Upper lobe of left lung (tissue), 6 donors: ENCODE results near the gene TRPM6. TPM values are rescaled to one million over a fixed set of nuclear protein-coding genes. Genes with fewer than 3 reads are reported as not detected.

ENCODE experiments used
- ATAC-seq, 2 donors: fragments of 200-7000 bp; cut with Tn5 transposase; one replicate each; pipeline ENCODE4 v1.9.1; 2022; ENCODE audit warnings: mild to moderate bottlenecking in 2 of 2, moderate library complexity in 2 of 2; ENCODE audit not compliant: low FRiP score in 2 of 2
- DNase-seq, 2 donors: peaks; one replicate each; pipeline ENCODE4 v3.0.0-alpha.2; 2019 to 2020
- H3K27ac ChIP-seq, 4 donors: fragments of 200-600 bp; sonication (generic); one replicate each; pipeline ENCODE4 v1.5.1; 2016 to 2019
- H3K27me3 ChIP-seq, 4 donors: fragments of 200-600 bp; sonication (generic); one replicate each; pipeline ENCODE4 v1.5.1; 2017 to 2019
- H3K36me3 ChIP-seq, 4 donors: fragments of 200-600 bp; sonication (generic); one replicate each; pipeline ENCODE4 v1.5.1; 2016 to 2019
- H3K4me1 ChIP-seq, 4 donors: fragments of 200-600 bp; sonication (generic); one replicate each; pipeline ENCODE4 v1.5.1; 2018 to 2019
- H3K4me3 ChIP-seq, 4 donors: fragments of 200-600 bp; sonication (generic); one replicate each; pipeline ENCODE4 v1.5.1; 2017 to 2019; ENCODE audit warnings: mild to moderate bottlenecking in 2 of 4, moderate library complexity in 1 of 4
- H3K9me3 ChIP-seq, 4 donors: fragments of 200-600 bp; sonication (generic); one replicate each; pipeline ENCODE4 v1.5.1; 2018 to 2019
- CTCF ChIP-seq, 6 experiments: fragments of 450-650 bp in 4 of 6; fragments of 200-600 bp in 2 of 6; sonication (generic) in 2 of 6; IDR thresholded peaks; one replicate each; pipeline ENCODE4 v1.5.1; 2016 to 2019; ENCODE audit warnings: antibody characterized with exemption in 6 of 6
- EP300 ChIP-seq, 4 donors: sonication (generic); formaldehyde crosslinking; IDR thresholded peaks; one replicate each; pipeline ENCODE4 v1.5.1; 2017; ENCODE audit warnings: antibody characterized with exemption in 4 of 4, control low read depth in 2 of 4
- POLR2A ChIP-seq, 4 donors: fragments of 450-650 bp; IDR thresholded peaks; one replicate each; pipeline ENCODE4 v1.5.1; 2016 to 2017; ENCODE audit warnings: antibody characterized with exemption in 4 of 4, mild to moderate bottlenecking in 2 of 4
- POLR2AphosphoS5 ChIP-seq, 2 donors: sonication (generic); formaldehyde crosslinking; IDR thresholded peaks; one replicate each; pipeline ENCODE4 v1.5.1; 2017; ENCODE audit warnings: antibody characterized with exemption in 2 of 2
- WGBS, 2 donors: methylation state at CpG; one replicate each; pipeline ENCODE4 v1.1.5; 2017 to 2018; 5-methylcytosine and 5-hydroxymethylcytosine counted together
- total RNA-seq, 6 donors: library from RNA; depleted of rRNA in 4 of 6; stranded (reverse); fragments of >200 nt in 4 of 6; gene quantifications; one replicate each; pipeline versions ENCODE4 v1.1.0 to v1.2.1, GENCODE V29; 2016 to 2021
- donor health status: DM: no; HTN: no; CAD: no; lungs with moderate emphysema.
- donor health status: DM: no; HTN: yes; CAD: no; lungs with severe emphysema.

The TRPM6 gene
- total RNA-seq, 6 donors from 2014 or later: under 0.01 to 3.0 (median 1.3) TPM

DNA sequence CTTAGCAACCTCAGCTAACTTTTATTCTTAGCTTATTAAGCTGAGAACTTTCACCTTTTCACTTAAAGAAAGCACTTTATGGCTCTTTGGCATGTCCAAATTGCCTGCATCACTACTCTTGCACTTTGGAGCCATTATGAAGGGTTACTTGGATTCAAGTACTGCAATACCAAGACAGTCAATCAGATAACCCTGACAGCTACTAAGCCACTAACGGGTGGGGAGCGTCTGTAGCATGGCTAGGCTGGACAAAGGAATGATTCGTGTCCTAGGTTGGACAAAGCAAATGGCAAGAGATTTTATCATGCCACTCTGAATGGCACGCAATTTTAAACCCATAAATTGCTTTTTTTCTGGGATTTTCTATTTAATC lies 39.6 kb downstream of the TRPM6 start:
- Histone ChIP-seq H3K36me3 (no peaks in the 10 kb centered on the region), H3K27me3 (no peaks in the 10 kb centered on the region), H3K9me3 (no peaks in the 10 kb centered on the region), H3K4me3 (no peak overlapping the region), H3K4me1 (no peaks in the 10 kb centered on the region), H3K27ac (no peak overlapping the region)
- ATAC-seq (no peak), DNase-seq (no peak)
- 85 to 91% methylated on average over 4 of the region's 4 CpGs for WGBS, 2 donors
- TF ChIP-seq EP300 (IDR thresholded peaks at IDR 0.05) (no peak), POLR2AphosphoS5 (IDR thresholded peaks at IDR 0.05) (no peak), POLR2A (IDR thresholded peaks at IDR 0.05) (no peak), CTCF (IDR thresholded peaks at IDR 0.05) (no peak)

DNA sequence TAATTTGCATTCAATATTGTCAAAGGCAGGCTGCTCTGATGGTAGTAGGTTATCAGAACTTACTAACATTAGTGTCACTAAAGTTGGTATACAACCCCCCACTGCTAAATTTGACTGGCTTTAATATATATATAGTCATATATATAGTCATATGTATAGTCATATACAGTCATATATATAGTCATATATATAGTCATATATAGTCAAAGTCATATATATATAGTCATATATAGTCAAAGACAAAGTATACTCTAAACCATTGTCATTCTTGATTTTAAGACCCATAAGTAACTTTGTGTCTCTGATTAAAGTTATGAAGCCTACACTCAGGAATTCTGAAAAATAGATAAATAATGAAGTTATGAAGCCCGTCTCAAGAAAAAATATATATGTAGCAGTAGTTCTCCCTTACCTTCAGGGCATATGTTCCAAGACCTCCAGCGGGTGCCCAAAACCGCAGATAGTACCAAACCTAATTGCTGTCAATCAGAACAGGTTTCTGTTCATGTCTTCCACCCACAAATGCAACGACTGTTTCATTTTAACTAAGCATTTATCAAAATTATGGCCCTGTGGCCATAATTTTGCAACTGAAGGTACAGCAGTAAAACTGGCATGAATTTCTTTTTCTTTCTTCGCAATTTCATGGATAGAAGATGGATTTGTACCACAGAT lies 40.1 kb downstream of the TRPM6 start:
- no peak for TF ChIP-seq POLR2AphosphoS5 (IDR thresholded peaks at IDR 0.05)
- TF ChIP-seq CTCF (IDR thresholded peaks at IDR 0.05): no peak
- TF ChIP-seq POLR2A (IDR thresholded peaks at IDR 0.05): no peak
- TF ChIP-seq EP300 (IDR thresholded peaks at IDR 0.05): no peak
- no peaks in the 10 kb centered on the region for H3K9me3 ChIP-seq
- H3K27ac ChIP-seq: no peak overlapping the region
- no peaks in the 10 kb centered on the region for H3K4me1 ChIP-seq
- no peak overlapping the region for H3K4me3 ChIP-seq
- WGBS, 2 donors: 82 to 94% methylated on average over 5 of the region's 5 CpGs
- ATAC-seq (no peak), DNase-seq (no peak)
- no peaks in the 10 kb centered on the region for H3K36me3 ChIP-seq
- H3K27me3 ChIP-seq: no peaks in the 10 kb centered on the region

GRCh38 chr9:74846766-74847165 lies 41.0 kb downstream of the TRPM6 start:
- Histone ChIP-seq H3K4me3 (no peak overlapping the region), H3K4me1 (no peaks in the 10 kb centered on the region), H3K27ac (no peak overlapping the region), H3K27me3 (no peaks in the 10 kb centered on the region), H3K9me3 (no peaks in the 10 kb centered on the region), H3K36me3 (no peaks in the 10 kb centered on the region)
- TF ChIP-seq EP300 (IDR thresholded peaks at IDR 0.05): no peak
- no peak for TF ChIP-seq POLR2A (IDR thresholded peaks at IDR 0.05)
- no peak for DNase-seq
- 86 to 90% methylated on average over 6 of the region's 6 CpGs for WGBS, 2 donors
- ATAC-seq: no peak

- no peaks in the 10 kb centered on the region for H3K27me3 ChIP-seq
- H3K4me3 ChIP-seq: no peak overlapping the region
- 86 to 87% methylated on average over 4 of the region's 4 CpGs for WGBS, 2 donors
- DNase-seq: no peak
- no peak overlapping the region for H3K27ac ChIP-seq
- H3K9me3 ChIP-seq: no peaks in the 10 kb centered on the region
- TF ChIP-seq CTCF (IDR thresholded peaks at IDR 0.05): no peak
- no peak for TF ChIP-seq POLR2AphosphoS5 (IDR thresholded peaks at IDR 0.05)
- no peak for TF ChIP-seq EP300 (IDR thresholded peaks at IDR 0.05)
- no peak for TF ChIP-seq POLR2A (IDR thresholded peaks at IDR 0.05)
- H3K4me1 ChIP-seq: no peaks in the 10 kb centered on the region
- ATAC-seq: no peak
- H3K36me3 ChIP-seq: no peaks in the 10 kb centered on the region
Measured at GRCh38 chr9:74838351-74838750, 49.4 kb downstream of the TRPM6 start.

DNA sequence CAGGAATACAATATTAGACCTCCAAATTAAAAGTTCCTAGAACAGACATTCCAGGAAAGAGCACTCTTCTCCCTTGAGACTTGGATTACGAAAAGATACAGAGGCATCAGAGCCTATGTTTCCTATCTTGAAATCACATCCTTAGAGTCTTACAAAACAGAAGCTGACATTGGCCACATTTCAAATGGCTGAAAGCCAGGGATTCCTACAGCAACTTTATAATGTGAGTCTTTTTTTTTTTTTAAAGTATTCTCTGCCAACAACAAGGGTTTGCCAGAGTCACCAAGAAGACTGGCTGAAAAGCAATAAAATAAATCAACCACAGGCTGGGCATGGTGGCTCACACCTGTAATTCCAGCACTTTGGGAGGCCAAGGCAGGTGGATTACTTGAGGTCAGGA lies 63.1 kb downstream of the TRPM6 start:
- DNase-seq (no peak), ATAC-seq (no peak)
- Histone ChIP-seq H3K4me3 (no peak overlapping the region), H3K9me3 (no peaks in the 10 kb centered on the region), H3K27me3 (no peaks in the 10 kb centered on the region), H3K4me1 (no peaks in the 10 kb centered on the region), H3K36me3 (no peaks in the 10 kb centered on the region), H3K27ac (no peak overlapping the region)
- 26 to 41% methylated on average over 1 of the region's 1 CpG for WGBS, 2 donors
- TF ChIP-seq POLR2A (IDR thresholded peaks at IDR 0.05): no peak
- no peak for TF ChIP-seq CTCF (IDR thresholded peaks at IDR 0.05)
- no peak for TF ChIP-seq POLR2AphosphoS5 (IDR thresholded peaks at IDR 0.05)
- TF ChIP-seq EP300 (IDR thresholded peaks at IDR 0.05): no peak
